B cell (primary cell): ENCODE data around the gene THAP11. TPM values are rescaled to one million over a fixed set of nuclear protein-coding genes. Genes with fewer than 3 reads are reported as not detected.

Experiments
- ATAC-seq: fragments of 200-7000 bp; cut with Tn5 transposase; one replicate; pipeline ENCODE4 v1.10.0; 2021; ENCODE audit warnings: low read depth, mild to moderate bottlenecking, moderate number of reproducible peaks, moderate library complexity
- CTCF ChIA-PET: fragments of 350-600 bp; sonication (Branson Sonifier 250); formaldehyde crosslinking; loops from one replicate; lab custom pipeline; 2021; ENCODE audit warnings: antibody characterized with exemption, inconsistent platforms; lab: Charles Lee
- POLR2A ChIA-PET: fragments of 350-600 bp; sonication (Branson Sonifier 250); formaldehyde crosslinking; loops from one replicate; lab custom pipeline; 2021; ENCODE audit warnings: antibody characterized with exemption; lab: Charles Lee
- DNase-seq: peaks from one replicate; pipeline ENCODE4 v3.0.0; 2013
- H2AFZ ChIP-seq: 2 replicates; pipeline ENCODE4 v1.6.1; 2012; ENCODE audit warnings: mild to moderate bottlenecking, low read depth, low read length; ENCODE audit not compliant: insufficient read depth, poor library complexity, severe bottlenecking
- H3K27ac ChIP-seq, 2 donors: 1 replicate in 1 of 2; 2 replicates in 1 of 2; pipeline ENCODE4 v1.5.1; 2012 to 2013; ENCODE audit warnings: low read length in 2 of 2, mild to moderate bottlenecking in 2 of 2, moderate library complexity in 1 of 2
- H3K27me3 ChIP-seq, 4 experiments: fragments of 200-600 bp in 1 of 4; sonication (generic) in 1 of 4; replicated peaks in 1 of 4; 1 replicate in 2 of 4; 2 replicates in 2 of 4; pipeline versions ENCODE4 v1.6.1 to v1.7.0; 2013 to 2016; ENCODE audit warnings: low read length in 3 of 4, mild to moderate bottlenecking in 2 of 4, mixed read lengths in 1 of 4, moderate library complexity in 1 of 4; ENCODE audit not compliant: insufficient read depth in 4 of 4, control insufficient read depth in 3 of 4; ENCODE audit errors: control extremely low read depth in 1 of 4
- H3K36me3 ChIP-seq, 2 experiments: replicated peaks in 1 of 2; 1 replicate in 1 of 2; 2 replicates in 1 of 2; pipeline versions ENCODE4 v1.6.1 to v1.7.1; 2013; ENCODE audit warnings: low read length in 1 of 2; ENCODE audit not compliant: insufficient read depth in 2 of 2, control insufficient read depth in 1 of 2; ENCODE audit errors: control extremely low read depth in 1 of 2, extremely low read depth in 1 of 2
- H3K4me1 ChIP-seq, 2 donors: fragments of 200-600 bp in 1 of 2; sonication (generic) in 1 of 2; 1 replicate in 1 of 2; 2 replicates in 1 of 2; pipeline versions ENCODE4 v1.5.1 to v1.6.1; 2013 to 2017; ENCODE audit warnings: low read length in 2 of 2; ENCODE audit not compliant: control insufficient read depth in 2 of 2, insufficient read depth in 2 of 2
- H3K4me2 ChIP-seq: replicated peaks from 2 replicates; pipeline ENCODE3; 2012; ENCODE audit warnings: mild to moderate bottlenecking, low read depth, low read length; ENCODE audit not compliant: poor library complexity, severe bottlenecking
- H3K4me3 ChIP-seq, 5 experiments: fragments of 200-600 bp in 1 of 5; sonication (generic) in 1 of 5; 1 replicate in 3 of 5; 2 replicates in 2 of 5; pipeline versions ENCODE4 v1.5.1 to v1.7.0; 2011 to 2016; ENCODE audit warnings: low read length in 4 of 5, mild to moderate bottlenecking in 4 of 5, low read depth in 2 of 5, control low read depth in 1 of 5, moderate library complexity in 1 of 5; ENCODE audit not compliant: insufficient read depth in 1 of 5; ENCODE audit errors: control extremely low read depth in 1 of 5, extremely low read depth in 1 of 5
- H3K79me2 ChIP-seq: fragments of 200-600 bp; sonication (generic); one replicate; pipeline ENCODE4 v1.6.0; 2016; ENCODE audit warnings: low read length; ENCODE audit not compliant: control insufficient read depth, insufficient read depth
- H3K9ac ChIP-seq: fragments of 200-600 bp; sonication (generic); 2 replicates; pipeline ENCODE4 v1.6.1; 2017; ENCODE audit warnings: mild to moderate bottlenecking, low read length, moderate library complexity
- H3K9me3 ChIP-seq, 3 donors: one replicate each; pipeline versions ENCODE4 v1.6.1 to v1.7.1; 2013; ENCODE audit warnings: low read length in 2 of 3; ENCODE audit not compliant: control insufficient read depth in 2 of 3, insufficient read depth in 1 of 3; ENCODE audit errors: control extremely low read depth in 1 of 3
- H4K20me1 ChIP-seq: 2 replicates; pipeline ENCODE4 v1.6.0; 2012; ENCODE audit warnings: mild to moderate bottlenecking, low read length; ENCODE audit not compliant: insufficient read depth, control insufficient read depth, poor library complexity, severe bottlenecking
- H3K27ac Mint-ChIP-seq: one replicate; pipeline ENCODE4 v1.8.0; 2021; ENCODE audit warnings: mixed read lengths
- H3K27me3 Mint-ChIP-seq: one replicate; pipeline ENCODE4 v1.8.0; 2021; ENCODE audit warnings: mixed read lengths
- H3K4me1 Mint-ChIP-seq: one replicate; pipeline ENCODE4 v1.8.0; 2021; ENCODE audit warnings: mixed read lengths
- H3K4me3 Mint-ChIP-seq: one replicate; pipeline ENCODE4 v1.8.0; 2021; ENCODE audit warnings: mixed read lengths
- H3K9me3 Mint-ChIP-seq: one replicate; pipeline ENCODE4 v1.8.0; 2022; ENCODE audit warnings: mixed read lengths; ENCODE audit not compliant: insufficient read depth
- EZH2 ChIP-seq: IDR thresholded peaks from 2 replicates; pipeline ENCODE4 v1.6.1; 2012; ENCODE audit warnings: borderline replicate concordance, low read depth, mild to moderate bottlenecking, moderate library complexity, low read length; ENCODE audit not compliant: insufficient read depth, poor library complexity, severe bottlenecking
- WGBS: methylation state at CpG from one replicate; pipeline ENCODE4 v1.1.5; 2013; ENCODE audit warnings: missing lambda C conversion rate; ENCODE audit not compliant: insufficient coverage; 5-methylcytosine and 5-hydroxymethylcytosine counted together
- intact Hi-C: fragments of 100-400 bp; cut with micrococcal nuclease; formaldehyde crosslinking; loops from one replicate; pipeline ENCODE4 v1.10.0; 2022
- polyA plus RNA-seq: library from polyadenylated mRNA; depleted of rRNA; stranded (reverse); fragments of >200 nt; gene quantifications from 2 replicates; pipeline ENCODE4 v1.2.3, GENCODE V29; 2012
- total RNA-seq, 2 donors: library from RNA; stranded (reverse); fragments of 120-200 nt in 1 of 2; gene quantifications; 1 replicate in 1 of 2; 2 replicates in 1 of 2; pipeline versions ENCODE4 v1.2.3 to v1.2.4, GENCODE V29; 2013 to 2022
- TF ChIP-seq, protein P1 (sequence below): fragments of 200-600 bp; IDR thresholded peaks from one replicate; pipeline ENCODE4 v1.8.0; 2022; ENCODE audit warnings: antibody characterized with exemption, mild to moderate bottlenecking

Gene THAP11
- total and polyA plus RNA-seq, 2 donors (not counting 1 experiment from before 2014, with no cell fraction given) = 24.4 to 42.7 TPM

DNA sequence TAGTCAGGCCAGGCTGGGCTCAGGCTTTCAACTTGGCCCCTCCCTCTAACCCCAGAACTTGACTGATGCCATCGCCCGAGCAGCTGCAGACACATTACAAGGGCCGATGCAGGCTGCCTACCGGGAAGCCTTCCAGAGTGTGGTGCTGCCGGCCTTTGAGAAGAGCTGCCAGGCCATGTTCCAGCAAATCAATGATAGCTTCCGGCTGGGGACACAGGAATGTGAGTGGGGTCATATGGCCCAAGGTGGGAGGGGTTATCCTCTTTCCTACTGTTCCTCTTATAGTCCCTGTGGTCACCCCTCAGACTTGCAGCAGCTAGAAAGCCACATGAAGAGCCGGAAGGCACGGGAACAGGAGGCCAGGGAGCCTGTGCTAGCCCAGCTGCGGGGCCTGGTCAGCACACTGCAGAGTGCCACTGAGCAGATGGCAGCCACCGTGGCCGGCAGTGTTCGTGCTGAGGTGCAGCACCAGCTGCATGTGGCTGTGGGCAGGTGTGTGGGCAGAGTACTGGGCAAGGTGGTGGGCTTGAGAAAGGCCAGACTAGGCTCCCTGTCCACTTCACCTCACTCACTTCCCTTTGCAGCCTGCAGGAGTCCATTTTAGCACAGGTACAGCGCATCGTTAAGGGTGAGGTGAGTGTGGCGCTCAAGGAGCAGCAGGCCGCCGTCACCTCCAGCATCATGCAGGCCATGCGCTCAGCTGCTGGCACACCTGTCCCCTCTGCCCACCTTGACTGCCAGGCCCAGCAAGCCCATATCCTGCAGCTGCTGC is 40.4 kb downstream of the THAP11 start:
- DNase-seq (no peak), ATAC-seq (no peak)
- Histone ChIP-seq H3K4me2 (no peak overlapping the region), H4K20me1 (no peaks in the 10 kb centered on the region), H3K27me3 (no peaks in the 10 kb centered on the region), H3K4me1 (no peaks in the 10 kb centered on the region), H3K36me3 (peaks cover 0 to 81% of the 10 kb centered on the region in 2 experiments), H3K27ac (no peak overlapping the region), H3K9ac (no peak overlapping the region), H3K4me3 (no peak overlapping the region), H3K9me3 (no peaks in the 10 kb centered on the region), H3K79me2 (peaks cover 6% of the 10 kb centered on the region), H2AFZ (no peak overlapping the region)
- POLR2A ChIA-PET = interaction anchor here (1.6 kb wide), 1 partner anchor 158 kb away, joined by 12 read pairs; no protein-coding TSS in a partner anchor
- H3K9me3 Mint-ChIP-seq = no peaks in the 10 kb centered on the region
- WGBS = 97% methylated on average over 16 of the region's 18 CpGs
- no peak overlapping the region for H3K4me3 Mint-ChIP-seq
- TF ChIP-seq, protein P1, sequence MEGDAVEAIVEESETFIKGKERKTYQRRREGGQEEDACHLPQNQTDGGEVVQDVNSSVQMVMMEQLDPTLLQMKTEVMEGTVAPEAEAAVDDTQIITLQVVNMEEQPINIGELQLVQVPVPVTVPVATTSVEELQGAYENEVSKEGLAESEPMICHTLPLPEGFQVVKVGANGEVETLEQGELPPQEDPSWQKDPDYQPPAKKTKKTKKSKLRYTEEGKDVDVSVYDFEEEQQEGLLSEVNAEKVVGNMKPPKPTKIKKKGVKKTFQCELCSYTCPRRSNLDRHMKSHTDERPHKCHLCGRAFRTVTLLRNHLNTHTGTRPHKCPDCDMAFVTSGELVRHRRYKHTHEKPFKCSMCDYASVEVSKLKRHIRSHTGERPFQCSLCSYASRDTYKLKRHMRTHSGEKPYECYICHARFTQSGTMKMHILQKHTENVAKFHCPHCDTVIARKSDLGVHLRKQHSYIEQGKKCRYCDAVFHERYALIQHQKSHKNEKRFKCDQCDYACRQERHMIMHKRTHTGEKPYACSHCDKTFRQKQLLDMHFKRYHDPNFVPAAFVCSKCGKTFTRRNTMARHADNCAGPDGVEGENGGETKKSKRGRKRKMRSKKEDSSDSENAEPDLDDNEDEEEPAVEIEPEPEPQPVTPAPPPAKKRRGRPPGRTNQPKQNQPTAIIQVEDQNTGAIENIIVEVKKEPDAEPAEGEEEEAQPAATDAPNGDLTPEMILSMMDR = no peak
- no peak for TF ChIP-seq EZH2
- H3K27ac Mint-ChIP-seq = no peak overlapping the region
- CTCF ChIA-PET = interaction anchor here (0.6 to 9.3 kb wide), 35 partner anchors 8 to 345 kb away, joined by 3 to 151 read pairs (median 8); partner anchors contain the start of genes NUTF2, PSKH1 and PSMB10
- intact Hi-C loops = loop anchor here (1.0 kb wide), 4 partner anchors 46 to 347 kb away; no protein-coding TSS in a partner anchor
- H3K27me3 Mint-ChIP-seq = no peaks in the 10 kb centered on the region
- no peaks in the 10 kb centered on the region for H3K4me1 Mint-ChIP-seq
